ENCODE measurements around the gene HSD17B11.
"Not testable (repeated sequence)": the region's sequence is repeated elsewhere in the genome, so short reads cannot be mapped to it uniquely, and the experiment has no call there.

Gene HSD17B11

DNA sequence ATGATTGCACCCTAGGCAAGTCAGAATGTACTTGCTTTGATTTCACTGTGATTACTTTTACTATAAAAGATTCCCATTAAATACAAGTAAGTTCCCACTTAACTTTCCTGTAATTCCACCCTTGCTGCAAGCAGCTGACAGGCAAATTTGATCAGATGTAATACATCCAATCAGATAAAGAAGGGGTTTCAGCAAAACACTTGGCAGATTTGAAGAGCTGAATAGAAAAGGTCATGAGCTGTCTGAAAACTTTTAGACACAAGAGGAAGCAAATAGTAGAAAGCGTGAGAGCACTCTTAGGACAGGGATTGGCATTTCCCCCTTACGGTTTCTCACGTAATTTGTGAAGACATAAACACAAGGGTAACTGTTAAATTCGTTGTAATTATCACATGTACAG is 91.1 kb downstream of the HSD17B11 start:
- DNase-seq, result no peak

DNA sequence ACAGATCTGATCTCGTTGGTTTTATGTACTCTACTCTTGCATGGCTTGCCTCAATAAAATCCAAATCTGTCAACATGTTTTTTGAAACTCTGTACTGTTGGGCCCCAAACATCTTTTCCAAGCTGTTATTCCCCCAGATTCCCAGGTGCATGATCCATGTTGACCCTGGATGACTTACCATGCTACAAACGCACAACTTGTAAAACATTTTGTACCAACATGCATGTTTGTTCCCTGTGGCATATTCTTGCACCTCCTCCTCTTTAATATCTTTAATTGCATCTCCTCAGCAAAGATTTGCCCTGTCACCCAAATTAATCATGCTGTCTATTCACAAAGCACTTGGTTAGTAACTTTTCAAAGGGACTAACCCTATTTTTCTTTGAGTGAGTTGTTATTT is 92.6 kb downstream of the HSD17B11 start:
- DNase-seq, result no peak

DNA sequence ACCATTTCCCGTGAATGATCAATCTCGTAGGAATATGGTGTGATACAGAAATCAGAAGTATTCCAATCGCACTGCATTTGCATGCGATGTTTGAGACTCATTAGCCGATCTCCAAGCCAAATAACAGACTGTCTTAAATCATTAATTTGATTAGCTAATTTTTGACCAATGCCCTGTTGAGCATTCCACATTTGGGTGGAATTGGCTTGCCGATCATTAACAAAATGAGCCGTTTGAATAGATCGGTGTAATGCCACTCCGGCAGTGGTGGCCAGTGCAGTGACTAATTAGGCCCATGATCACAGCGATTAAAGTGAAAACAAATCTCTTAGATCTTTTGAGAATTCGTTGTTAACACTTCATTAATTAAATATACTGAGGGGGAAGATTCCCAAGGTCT is 96.1 kb downstream of the HSD17B11 start:
- DNase-seq, result not testable (repeated sequence)

DNA sequence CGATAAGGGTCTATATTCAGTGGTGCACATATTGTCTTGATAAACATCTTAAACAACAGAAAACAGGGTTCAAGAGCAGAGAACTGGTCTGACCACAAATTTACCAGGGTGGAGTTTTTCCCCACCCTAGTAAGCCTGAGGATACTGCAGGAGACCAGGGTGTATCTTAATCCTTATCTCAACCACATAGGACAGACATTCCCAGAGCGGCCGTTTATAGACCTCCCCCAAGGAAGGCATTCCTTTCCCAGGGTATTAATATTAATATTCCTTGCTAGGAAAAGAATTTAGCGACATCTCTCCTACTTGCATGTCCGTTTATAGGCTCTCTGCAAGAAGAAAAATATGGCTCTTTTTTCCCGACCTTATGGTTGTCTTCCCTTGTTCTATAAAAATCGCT is 97.1 kb downstream of the HSD17B11 start:
- not testable (repeated sequence) for DNase-seq

DNA sequence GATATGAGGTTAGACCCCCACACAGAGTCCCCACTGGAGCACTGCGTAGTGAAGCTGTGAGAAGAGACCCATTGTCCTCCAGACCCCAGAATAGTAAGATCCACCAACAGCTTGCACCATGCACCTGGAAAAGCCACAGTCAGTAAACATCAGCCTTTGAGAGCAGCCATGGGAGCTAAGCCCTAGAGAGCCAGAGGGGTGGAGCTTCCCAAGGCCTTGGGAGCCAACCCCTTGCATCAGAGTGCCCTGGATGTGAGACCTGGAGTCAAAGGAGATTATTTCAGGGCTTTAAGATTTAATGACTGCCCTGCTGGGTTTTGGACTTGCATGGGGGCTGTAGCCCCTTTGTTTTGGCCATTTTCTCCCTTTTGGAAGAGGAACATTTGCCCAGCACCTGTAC is 104.0 kb downstream of the HSD17B11 start:
- DNase-seq, result no peak

Data from stimulated activated CD4-positive, alpha-beta T cell treated with anti-CD3 and anti-CD28 coated beads, Interleukin-15, amount 100 ng/mL, for 24 hours (primary cell).